ENCODE measurements around the gene UACA. TPM values are rescaled to one million over a fixed set of nuclear protein-coding genes. Genes with fewer than 3 reads are reported as not detected.

UACA gene
- polyA plus RNA-seq, 1 donor (not counting 4 experiments of a cell fraction or from before 2014, with no cell fraction given) = 26.6 TPM

DNA sequence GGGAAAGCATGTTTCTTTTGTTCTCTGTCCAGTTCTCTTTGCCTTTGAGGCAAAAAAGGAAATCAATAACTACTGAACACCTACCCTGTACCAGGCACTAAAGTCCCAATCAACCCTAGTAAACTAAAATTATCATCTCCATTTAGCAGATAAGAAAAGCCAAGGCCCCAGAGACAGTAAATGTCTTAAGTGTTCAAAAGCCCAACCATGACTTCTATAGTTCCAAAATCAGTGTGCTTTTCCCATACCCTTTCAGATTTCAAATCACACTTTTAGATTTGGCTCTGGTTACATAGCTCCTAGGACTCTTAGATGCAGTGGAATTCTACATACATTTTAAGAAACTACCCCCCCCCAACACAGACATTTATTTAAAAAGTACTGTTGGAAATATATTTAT is 63.5 kb downstream of the UACA start:
- peaks cover 30% of the 10 kb centered on the region for H3K4me1 ChIP-seq (ENCODE audit: control insufficient read depth, extremely low read depth, insufficient read depth, low read length)
- no peak overlapping the region for H3K9ac ChIP-seq (ENCODE audit: control insufficient read depth, extremely low read depth, insufficient read depth, low read length)
- peaks cover 2 to 4% of the 10 kb centered on the region in 2 experiments for H3K36me3 ChIP-seq (ENCODE audit: control insufficient read depth in 2 of 2, extremely low read depth in 1 of 2, insufficient read depth in 2 of 2, low read length in 2 of 2)
- H3K9me1 ChIP-seq (ENCODE audit: control insufficient read depth, extremely low read depth, insufficient read depth, low read length) = no peaks in the 10 kb centered on the region
- H3K79me2 ChIP-seq (ENCODE audit: control insufficient read depth, insufficient read depth, low read length) = peaks cover 7% of the 10 kb centered on the region
- H3K4me2 ChIP-seq (ENCODE audit: control insufficient read depth, extremely low read depth, insufficient read depth, low read depth, low read length) = no peak overlapping the region
- FAIRE-seq (peak; percentile 29), DNase-seq (ENCODE audit: low read depth, low spot score) (no peak)
- H2AFZ ChIP-seq (ENCODE audit: control insufficient read depth, low read length) = no peak overlapping the region
- no peak overlapping the region for H3K4me3 ChIP-seq (ENCODE audit: control insufficient read depth in 2 of 3, extremely low read depth in 1 of 3, insufficient read depth in 2 of 3, low read depth in 1 of 3, low read length in 3 of 3)
- H3K27ac ChIP-seq (ENCODE audit: control insufficient read depth, insufficient read depth, low read length) = no peak overlapping the region
- TF ChIP-seq, protein P1, sequence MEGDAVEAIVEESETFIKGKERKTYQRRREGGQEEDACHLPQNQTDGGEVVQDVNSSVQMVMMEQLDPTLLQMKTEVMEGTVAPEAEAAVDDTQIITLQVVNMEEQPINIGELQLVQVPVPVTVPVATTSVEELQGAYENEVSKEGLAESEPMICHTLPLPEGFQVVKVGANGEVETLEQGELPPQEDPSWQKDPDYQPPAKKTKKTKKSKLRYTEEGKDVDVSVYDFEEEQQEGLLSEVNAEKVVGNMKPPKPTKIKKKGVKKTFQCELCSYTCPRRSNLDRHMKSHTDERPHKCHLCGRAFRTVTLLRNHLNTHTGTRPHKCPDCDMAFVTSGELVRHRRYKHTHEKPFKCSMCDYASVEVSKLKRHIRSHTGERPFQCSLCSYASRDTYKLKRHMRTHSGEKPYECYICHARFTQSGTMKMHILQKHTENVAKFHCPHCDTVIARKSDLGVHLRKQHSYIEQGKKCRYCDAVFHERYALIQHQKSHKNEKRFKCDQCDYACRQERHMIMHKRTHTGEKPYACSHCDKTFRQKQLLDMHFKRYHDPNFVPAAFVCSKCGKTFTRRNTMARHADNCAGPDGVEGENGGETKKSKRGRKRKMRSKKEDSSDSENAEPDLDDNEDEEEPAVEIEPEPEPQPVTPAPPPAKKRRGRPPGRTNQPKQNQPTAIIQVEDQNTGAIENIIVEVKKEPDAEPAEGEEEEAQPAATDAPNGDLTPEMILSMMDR (optimal IDR thresholded peaks at IDR 0.05 in 1 of 3, IDR thresholded peaks at IDR 0.05 in 1 of 3, conservative IDR thresholded peaks at IDR 0.05 in 1 of 3; ENCODE audit: extremely low read depth in 1 of 3, insufficient read depth in 2 of 3, low read length in 3 of 3) = no peak
- no peak for TF ChIP-seq EZH2 (IDR thresholded peaks at IDR 0.05; ENCODE audit: low read length)
- dilution Hi-C loops (cut with MboI; ENCODE audit: extremely low pct_ligation_motif_present, low sequenced_read_pairs) = no loop called here
- no peaks in the 10 kb centered on the region for H3K9me3 ChIP-seq (ENCODE audit: control insufficient read depth, low read depth, low read length)
- H4K20me1 ChIP-seq (ENCODE audit: control insufficient read depth, extremely low read depth, insufficient read depth, low read length) = no peaks in the 10 kb centered on the region
- no peaks in the 10 kb centered on the region for H3K27me3 ChIP-seq (ENCODE audit: control insufficient read depth, extremely low read depth, insufficient read depth, low read length)

DNA sequence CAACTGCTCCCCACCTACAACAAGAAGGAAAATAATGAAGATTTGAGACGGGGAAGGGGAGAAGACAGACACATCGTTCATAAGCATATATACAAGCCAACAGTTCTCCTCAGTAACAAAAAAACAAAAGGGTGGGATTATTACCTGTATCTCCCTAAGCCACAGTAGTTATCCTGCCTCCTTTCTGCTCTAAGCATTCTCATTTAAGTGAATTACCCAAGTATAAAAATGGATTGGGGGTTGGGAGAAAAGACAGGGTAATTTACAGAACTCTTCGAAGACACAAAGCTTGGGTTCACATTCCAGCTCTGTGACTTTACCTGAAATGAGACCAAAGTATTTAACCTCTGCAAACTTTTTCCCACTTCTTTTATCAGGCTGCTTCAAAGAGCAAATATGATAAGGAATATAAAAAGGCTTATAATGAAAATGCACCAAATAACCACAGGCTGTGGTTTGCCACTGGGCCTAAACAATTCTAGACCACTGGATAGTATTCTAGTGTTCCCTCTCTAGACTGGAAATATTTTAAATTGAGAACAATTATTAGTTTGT is 64.4 kb downstream of the UACA start:
- dilution Hi-C loops (cut with MboI; ENCODE audit: extremely low pct_ligation_motif_present, low sequenced_read_pairs) = no loop called here
- H3K4me1 ChIP-seq (ENCODE audit: control insufficient read depth, extremely low read depth, insufficient read depth, low read length) = peaks cover 30% of the 10 kb centered on the region

More for the DNA sequence above, 64.4 kb downstream of the UACA start:
- no peak overlapping the region for H3K4me3 ChIP-seq (ENCODE audit: control insufficient read depth in 2 of 3, extremely low read depth in 1 of 3, insufficient read depth in 2 of 3, low read depth in 1 of 3, low read length in 3 of 3)
- H3K9me3 ChIP-seq (ENCODE audit: control insufficient read depth, low read depth, low read length) = no peaks in the 10 kb centered on the region
- H2AFZ ChIP-seq (ENCODE audit: control insufficient read depth, low read length) = no peak overlapping the region
- no peak overlapping the region for H3K27ac ChIP-seq (ENCODE audit: control insufficient read depth, insufficient read depth, low read length)
- H4K20me1 ChIP-seq (ENCODE audit: control insufficient read depth, extremely low read depth, insufficient read depth, low read length) = no peaks in the 10 kb centered on the region
- H3K36me3 ChIP-seq (ENCODE audit: control insufficient read depth in 2 of 2, extremely low read depth in 1 of 2, insufficient read depth in 2 of 2, low read length in 2 of 2) = peaks cover 2 to 4% of the 10 kb centered on the region in 2 experiments
- FAIRE-seq (peak; percentile 17), DNase-seq (ENCODE audit: low read depth, low spot score) (no peak)
- no peaks in the 10 kb centered on the region for H3K9me1 ChIP-seq (ENCODE audit: control insufficient read depth, extremely low read depth, insufficient read depth, low read length)
- no peak for TF ChIP-seq EZH2 (IDR thresholded peaks at IDR 0.05; ENCODE audit: low read length)
- TF ChIP-seq, protein P1 (optimal IDR thresholded peaks at IDR 0.05 in 1 of 3, IDR thresholded peaks at IDR 0.05 in 1 of 3, conservative IDR thresholded peaks at IDR 0.05 in 1 of 3; ENCODE audit: extremely low read depth in 1 of 3, insufficient read depth in 2 of 3, low read length in 3 of 3) = no peak
- H3K27me3 ChIP-seq (ENCODE audit: control insufficient read depth, extremely low read depth, insufficient read depth, low read length) = no peaks in the 10 kb centered on the region
- no peak overlapping the region for H3K9ac ChIP-seq (ENCODE audit: control insufficient read depth, extremely low read depth, insufficient read depth, low read length)
- H3K4me2 ChIP-seq (ENCODE audit: control insufficient read depth, extremely low read depth, insufficient read depth, low read depth, low read length) = no peak overlapping the region
- H3K79me2 ChIP-seq (ENCODE audit: control insufficient read depth, insufficient read depth, low read length) = peaks cover 5% of the 10 kb centered on the region
